NCI-H1436 treated with DMSO at 0.1 percent for 48 hours (cell line): ENCODE results near the gene SYT1.
A peak's percentile ranks its signal among the peaks of the same experiment; 100 is the strongest.
"Not testable (repeated sequence)": the region's sequence is repeated elsewhere in the genome, so short reads cannot be mapped to it uniquely, and the experiment has no call there.

Source experiments
- DNase-seq: peaks from one replicate; lab custom pipeline; 2025; lab: John Stamatoyannopoulos, UW

The SYT1 gene

DNA sequence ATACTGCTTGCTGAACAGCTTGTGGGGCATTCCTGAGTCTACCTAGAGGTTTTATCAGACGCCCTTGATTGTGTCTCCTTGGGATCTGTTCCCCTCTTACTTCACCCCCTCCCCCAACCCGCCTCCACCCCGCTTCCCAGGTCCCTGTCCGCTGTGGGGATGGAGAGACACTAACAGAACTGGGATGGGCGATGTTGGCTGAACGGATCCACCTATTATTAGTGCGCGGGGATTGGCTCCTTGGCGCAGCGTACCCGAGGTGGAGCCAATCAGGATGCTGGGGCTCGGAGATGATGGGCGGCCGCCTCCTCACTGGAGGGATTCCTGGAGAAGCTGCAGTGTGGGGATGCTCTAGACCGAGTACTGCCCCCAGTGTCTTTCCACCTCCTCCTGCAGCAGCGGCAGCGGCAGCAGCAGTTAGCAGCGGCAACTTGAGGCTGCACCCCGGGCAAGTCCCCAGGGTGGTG lies at the start of gene SYT1:
Gene SYT1, plus strand, starts transcription at position 372 of the 467 bp plus-strand sequence.
- DNase-seq, result peak; percentile 89

DNA sequence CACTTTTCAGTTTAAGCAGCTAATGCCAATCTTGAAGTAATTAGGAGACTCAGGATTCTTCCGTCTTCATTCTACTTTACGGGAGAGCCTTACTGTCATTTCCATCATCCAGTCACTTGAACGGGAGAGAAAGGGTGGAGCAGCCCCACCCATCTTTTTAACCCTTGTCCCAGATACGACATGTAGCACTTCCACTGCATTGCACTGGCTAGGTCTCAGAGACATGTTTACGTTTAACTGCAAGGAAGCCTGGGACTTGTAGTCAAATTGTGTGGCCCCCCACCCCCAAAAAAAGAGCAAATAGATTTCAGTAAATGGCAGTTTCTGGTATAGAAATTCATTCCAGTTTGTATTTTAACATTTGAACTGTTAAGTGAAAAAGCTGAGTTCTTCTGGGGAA lies 46.1 kb upstream of the SYT1 start:
- DNase-seq, result no peak

DNA sequence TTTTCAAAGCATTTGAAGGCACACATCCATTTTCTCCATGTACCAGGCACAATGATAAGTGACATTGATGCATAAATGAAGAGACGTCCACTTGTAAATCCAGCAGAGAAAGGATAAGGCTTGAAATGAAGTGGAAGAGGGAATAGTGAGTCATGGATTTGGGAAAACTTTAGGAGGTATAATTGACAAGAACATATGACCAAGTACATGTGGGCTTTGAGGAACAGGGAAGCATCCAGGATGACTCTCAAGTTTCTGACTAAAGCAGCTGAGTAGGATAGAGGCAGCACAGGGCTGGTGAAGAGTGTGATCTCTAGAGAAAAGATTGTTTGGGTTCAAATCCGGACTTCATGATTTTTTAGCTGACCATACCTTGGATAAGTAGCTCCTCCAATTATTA lies 43.6 kb upstream of the SYT1 start:
- DNase-seq, result no peak

DNA sequence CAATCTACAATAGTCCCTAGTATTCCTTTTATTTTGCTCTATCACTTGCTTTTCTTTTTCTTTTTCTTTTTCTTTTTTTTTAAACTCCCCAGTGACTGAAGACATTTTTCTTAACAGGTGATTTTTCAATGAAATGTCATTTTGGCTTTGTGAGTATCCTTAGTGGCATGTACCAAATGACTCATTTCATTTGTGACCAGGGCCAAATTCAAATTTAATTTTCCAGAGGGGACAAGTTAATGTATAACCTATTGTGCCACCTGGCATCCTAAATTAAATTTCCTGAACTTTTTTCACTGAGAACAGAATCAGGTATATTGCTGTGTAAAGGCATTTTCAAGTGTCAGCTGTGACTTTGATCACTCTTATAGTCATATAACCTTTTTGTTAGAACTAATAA lies 39.7 kb upstream of the SYT1 start:
- DNase-seq, result no peak

DNA sequence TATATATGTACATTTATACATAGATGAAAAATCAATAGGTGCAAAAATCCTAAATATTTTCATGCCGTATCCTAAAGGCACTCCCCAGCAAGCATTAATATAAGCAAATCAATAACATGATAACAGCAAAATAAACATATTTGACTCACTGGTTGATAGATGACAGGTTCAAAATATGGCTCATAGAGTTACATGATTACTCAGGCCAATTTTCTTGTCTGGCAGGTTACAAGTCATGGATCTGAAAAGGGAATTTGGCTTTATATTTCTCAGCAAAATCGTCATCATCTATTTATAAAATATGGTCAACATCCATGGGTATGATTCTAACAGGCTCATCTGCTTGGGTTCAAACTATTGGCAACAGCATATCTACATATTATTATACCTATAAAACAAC lies 34.9 kb upstream of the SYT1 start:
- no peak for DNase-seq

DNA sequence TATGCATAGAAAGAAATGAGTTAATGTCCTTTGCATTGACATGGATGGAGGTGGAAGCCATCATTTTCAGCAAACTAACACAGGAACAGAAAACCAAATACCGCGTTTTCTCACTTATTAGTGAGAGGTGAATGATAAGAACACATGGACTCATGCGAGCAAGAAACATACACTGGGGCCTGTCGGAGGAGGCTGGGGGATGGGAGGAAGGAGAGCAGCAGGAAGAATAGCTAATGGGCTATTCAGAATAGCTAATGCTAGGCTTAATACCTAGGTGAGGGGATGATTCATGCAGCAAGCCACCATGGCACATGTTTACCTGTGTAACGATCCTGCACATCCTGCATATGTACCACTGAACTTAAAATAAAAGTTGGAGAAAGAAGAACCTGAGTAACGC lies 29.1 kb upstream of the SYT1 start:
- DNase-seq, result no peak

DNA sequence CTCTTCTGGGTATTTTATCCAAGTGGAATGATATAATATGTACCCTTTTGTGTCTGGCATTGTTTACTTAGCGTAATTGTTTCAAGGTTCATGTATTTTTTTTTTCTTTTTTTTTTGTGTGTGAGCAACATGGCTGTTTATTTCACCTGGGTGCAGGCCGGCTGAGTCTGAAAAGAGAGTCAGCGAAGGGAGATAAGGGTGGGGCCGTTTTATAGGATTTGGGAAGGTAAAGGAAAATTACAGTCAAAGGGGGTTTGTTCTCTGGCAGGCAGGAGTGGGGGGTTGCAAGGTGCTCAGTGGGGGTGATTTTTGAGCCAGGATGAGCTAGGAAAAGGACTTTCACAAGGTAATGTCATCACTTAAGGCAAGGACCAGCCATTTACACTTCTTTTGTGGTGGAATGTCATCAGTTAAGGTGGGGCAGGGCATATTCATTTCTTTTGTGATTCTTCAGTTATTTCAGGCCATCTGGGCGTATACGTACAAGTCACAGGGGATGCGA lies 24.0 kb upstream of the SYT1 start:
- DNase-seq, result not testable (repeated sequence)

DNA sequence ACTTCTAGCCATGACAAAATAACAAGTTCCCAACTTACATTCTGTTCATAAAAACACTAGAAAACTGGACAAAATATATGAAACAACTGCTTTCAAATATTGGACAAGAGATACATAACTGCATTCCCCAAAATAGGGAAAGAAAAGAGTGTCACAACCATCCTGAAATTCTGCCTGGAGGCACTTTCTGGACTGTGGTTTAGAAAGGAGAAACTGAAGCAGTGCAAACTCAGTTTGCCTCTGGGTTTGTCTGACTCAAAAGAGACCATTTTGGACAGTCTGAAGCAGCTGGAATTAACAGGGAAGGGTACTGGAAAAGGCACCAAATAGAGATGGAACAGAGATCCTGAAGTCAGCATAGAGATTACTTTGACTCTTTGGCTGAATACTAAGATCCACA lies 11.3 kb upstream of the SYT1 start:
- DNase-seq, result no peak

DNA sequence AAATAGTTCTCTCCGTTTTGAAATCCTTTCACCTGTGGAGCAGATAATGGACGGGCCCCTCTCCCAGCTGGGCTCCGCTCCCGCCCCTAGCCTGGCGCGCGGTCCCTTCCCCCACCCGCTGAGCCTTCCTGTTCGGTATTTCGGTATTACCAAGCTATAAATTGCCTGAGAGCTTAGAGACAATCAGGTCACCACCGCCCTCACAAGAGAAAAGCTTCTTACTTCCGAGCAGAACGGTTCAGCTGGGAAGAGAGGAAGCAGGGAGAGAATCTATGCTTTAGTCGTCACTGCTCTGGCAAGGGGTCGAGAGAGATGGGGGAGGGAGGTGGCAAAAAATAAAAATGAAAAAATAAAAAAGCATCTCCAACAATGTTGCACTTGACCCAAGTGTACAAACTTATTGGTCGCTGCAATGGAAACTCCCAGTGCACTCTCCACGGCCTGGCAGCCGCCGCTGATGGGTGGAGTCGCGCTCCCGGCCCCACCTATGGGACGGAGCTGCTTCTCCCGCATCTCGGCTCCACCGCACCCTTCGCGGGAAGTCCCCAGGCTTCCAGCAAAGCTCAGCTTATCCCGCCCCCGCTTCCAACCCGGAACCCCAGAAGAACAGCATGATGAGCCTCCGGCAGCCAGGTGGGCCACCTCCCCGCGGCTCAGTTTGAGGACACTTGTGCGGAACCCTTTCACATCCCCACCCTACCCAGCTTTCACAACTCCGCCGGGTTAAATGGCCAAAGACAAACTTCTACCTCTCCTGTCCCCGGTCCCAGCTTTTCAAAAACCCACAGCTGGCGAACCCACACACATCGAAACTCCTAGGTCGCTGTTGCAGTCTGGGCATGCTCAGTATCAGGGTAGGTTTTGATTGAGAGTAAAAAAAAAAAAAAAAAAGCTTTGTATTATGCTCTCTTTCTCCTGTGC lies 832 bp upstream of the SYT1 start:
- peak; percentile 57 for DNase-seq

DNA sequence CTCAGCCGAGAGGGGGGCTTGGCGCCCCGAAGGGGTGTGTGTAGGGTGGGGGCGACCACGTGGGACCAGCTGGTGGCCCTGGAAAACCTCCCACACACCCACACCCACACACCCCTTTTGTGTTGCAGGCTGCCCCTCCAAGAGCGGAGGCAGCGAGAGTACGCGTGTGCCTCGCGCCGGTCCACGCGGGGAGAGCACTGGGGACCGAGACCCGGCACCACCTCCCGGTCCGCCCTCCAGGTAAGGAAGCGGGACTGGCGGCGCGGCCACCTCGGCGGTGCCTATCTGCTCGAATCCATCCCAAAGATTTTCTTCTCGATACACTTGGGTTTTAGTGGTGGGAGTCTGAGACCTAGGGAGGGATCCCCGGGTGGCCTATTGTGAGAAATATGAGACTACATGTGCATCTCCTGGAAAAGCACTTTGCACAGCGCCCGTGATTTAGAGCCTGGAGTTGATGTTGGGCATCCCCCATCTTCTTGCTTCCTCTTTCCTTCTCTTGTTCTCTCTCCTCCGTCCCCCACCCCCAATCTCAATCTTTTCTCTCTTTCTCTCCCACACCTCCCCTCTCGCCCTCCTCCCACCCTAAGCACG lies 393 bp downstream of the SYT1 start:
- no peak for DNase-seq

DNA sequence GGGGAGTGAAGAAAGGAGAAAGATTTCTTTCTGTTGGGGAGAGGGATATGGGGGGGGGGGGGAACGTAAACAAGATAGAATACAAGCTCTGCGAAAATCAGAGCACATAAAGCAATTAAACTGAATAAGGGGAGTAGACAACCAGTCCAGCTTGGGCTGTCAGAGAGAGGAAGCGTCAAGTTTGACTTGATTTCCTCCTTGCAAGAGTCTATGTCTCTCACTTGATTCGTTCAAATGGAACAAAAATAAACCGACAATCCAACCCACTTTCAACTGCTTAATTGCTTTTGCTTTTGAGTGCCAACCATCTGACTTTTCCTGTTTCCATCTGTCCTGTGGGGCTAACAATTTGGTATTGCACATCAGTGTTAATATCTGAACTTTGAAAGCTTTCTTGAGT lies 942 bp downstream of the SYT1 start:
- no peak for DNase-seq

DNA sequence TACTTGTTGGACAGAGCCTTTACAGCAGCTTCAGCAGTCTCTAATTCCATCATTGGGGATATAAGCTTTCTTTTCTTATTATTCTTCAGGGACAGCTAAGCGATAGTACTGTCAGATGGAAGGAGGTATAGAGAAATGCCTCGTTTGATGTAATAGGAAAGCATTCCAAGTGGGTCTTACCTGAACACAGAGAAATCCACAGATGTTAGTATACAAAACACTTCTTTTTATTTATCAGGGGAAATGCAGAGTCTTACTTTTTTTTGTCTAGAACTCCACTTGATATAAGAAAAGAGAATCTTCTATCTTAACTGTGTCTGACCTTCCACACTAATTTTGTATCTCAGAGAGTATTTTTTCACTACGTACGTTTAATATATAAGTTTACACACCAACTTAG lies 1.9 kb downstream of the SYT1 start:
- no peak for DNase-seq

DNA sequence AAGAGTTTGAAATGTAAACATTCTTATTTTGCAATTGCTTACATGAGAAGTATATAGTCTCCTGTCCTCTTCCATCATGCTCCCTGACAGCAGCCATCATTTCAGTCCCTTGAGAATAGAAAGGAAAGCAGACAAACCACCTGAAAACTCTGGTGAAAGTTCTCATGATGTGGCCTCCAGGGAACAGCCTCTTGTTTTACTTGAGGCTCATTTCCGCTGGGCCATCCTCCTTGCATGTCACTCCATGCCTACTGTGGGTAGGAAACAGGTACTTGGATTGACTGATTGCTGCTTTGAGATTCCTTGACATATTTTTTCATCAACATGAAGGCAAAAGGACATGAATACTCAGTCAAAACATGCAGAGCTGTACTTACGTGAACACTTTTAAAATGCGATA lies 6.0 kb downstream of the SYT1 start:
- no peak for DNase-seq

DNA sequence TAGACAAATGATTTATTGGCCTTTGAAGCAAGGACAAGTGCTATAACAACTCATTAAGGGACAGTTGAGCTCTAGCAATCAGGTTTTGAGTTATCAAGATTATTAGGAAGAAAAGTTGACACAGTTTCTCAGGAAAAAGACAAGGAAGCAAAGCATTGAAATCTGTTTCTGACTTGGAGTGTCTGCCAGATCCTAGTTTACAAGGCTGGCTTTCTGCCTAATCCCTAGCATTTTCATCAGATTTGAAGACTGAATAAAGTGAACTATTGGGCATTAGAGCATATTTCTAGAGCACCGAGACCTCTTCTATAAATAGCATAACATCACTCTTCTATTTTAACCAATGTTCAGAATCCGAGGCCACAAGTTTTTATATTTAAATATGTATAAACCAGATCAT lies 7.0 kb downstream of the SYT1 start:
- DNase-seq, result no peak

DNA sequence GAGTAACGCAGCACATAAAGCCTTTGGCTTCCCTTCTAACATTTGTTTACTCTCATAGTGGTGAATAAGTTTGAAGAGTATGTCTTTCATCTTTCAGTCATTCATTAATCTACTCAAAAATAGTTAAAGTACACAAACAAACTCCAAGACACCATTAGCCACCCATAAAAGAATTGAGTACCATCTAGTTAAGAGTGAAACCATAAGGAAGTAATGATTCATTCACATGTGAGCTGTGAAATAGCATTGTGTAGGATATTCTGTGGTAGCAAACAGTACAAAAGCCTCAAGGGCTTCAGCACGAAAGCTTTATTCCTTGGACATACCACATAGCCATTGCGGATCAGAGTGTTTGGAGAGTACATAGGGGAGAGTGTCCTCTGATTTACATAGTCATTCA lies 13.9 kb downstream of the SYT1 start:
- DNase-seq, result peak; percentile 33

DNA sequence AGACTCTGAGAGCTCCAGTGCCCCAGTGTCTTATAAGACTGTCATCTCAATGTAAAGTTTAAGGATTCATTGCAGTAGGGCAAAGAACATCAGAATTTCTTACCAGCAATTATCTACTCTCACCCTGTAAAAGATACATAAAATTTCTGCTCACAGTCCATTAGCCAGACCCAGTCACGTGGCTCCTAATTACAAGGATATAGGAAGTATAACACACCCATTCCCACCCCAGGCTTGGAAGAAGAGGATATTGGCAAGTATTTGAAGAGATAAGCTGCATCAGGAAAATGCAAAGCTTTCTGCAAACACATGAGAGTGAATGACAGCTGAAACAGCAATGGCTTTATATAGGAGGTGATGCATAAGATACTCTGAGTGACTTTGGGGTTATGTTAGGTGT lies 14.3 kb downstream of the SYT1 start:
- DNase-seq, result no peak

DNA sequence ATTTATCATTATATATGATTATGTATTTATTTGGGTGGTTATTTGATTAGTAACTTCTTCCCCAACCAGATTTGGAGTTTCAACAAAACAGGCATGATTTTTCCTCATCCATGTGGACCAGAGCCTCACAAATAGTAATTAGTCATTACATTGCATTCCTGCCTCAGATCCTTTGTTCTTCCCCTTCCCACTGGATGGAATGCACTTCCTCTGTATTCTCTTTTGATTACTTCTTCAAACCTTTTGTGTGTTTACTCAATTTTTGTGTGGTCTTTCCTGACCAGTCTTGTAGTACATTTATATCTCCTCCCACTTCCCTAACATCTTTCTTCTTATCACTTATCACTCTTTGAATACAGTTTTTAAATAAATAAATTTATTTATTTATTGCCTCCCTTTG lies 15.5 kb downstream of the SYT1 start:
- no peak for DNase-seq

DNA sequence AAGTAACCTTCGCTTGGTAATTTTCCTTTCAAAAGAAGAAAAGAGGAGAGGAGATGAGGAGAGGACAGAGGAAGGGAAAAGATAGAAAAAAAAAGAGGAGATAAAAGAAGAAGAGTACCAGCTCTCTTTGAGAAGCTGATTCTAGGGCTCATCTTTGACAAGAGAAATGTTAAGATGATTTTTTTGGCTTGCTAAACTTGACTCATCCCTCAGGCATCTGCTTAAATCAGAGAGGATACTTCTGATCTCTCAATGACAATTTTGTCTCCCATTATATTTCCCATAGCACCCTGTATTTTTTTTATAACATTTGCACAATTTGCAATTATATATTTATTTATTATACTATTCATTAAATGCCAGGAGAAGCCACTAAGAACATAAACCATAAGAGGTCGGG lies 17.1 kb downstream of the SYT1 start:
- no peak for DNase-seq

DNA sequence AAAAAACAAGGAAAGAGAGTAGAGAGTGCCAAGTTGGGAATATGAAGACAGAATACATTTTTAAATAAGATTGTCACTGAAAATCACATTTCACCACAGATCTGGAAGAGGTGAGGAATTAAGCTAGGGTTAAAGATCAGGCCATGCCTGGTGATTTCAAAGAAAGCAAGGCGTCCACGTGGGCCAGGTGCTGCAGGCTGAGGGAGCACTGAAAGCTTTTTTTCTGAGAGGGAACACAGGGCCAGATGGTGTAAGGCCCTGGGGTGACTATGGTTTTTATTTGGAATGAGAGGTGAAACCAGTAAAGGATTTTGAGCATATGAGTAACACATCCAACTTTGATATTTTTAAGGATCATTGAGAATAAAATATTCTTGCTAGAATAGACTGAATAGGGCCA lies 20.9 kb downstream of the SYT1 start:
- DNase-seq, result no peak

DNA sequence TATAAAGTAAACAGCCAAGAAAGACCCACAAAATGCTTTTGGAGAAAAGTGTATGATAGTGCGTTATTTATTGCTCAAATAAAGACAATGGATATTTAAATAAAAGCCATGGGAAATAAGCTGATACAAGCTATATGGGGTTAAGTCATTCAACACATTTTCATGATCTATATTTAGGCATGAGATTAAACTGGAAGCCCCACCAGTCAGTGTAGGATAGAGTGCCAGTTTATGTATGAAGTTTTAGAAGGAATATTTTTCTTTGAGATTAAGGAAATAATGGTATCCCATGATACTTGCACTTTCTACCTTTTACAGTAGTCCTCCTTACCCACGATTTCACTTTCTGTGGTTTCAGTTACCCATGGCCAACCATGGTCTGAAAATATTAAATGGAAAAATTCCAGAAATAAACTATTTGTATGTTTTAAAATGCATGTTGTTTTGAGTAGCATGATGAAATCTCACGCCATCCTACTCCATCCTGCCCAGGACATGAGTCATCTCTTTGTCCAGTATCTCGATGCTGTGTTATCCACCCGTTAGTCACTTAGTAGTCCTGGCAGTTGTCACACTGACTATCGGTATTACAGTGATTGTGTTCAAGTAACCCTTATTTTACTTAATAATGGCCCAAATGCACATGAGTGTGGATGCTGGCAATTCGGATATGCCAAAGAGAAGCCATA lies 22.3 kb downstream of the SYT1 start:
- DNase-seq, result no peak

DNA sequence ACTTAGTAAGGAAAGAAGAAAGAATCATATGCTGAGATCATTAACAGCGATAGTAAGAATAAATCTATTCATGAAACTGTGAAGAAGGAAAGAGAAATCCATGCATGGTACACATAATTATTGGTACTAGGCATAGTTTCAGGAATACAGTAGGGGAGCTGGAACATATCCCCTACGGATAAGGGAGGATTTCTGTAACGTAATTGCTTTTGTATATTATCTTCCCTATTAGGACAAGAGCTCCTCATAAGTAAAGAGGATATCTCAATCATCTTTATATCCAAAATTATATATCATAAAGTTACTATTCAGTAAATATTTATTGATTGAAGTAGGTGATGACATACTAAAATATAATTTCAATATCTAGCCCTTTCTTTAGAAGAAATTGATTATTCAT lies 22.9 kb downstream of the SYT1 start:
- no peak for DNase-seq

DNA sequence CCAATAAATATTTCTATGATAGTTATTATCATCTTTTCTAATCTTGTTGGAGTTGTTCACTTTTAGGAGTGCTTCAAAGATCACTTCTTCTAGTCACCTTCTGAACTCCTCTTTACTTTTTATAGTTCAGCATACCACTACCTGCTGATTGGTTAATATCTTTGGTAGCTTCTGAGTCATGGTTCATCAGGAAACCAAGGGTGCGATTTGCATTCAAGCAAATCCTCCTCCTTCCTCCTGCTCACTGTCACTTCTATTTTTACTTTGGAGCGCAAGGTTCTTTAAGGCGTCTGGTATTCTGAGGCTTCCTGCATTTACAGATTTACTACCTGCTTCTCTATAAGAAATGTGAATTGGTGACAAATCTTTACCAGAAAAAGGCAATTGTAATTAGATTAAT lies 24.0 kb downstream of the SYT1 start:
- DNase-seq, result no peak
